Loucy (cell line): Measurements from ENCODE around the gene C2orf92.
"Not testable (repeated sequence)": the region's sequence is repeated elsewhere in the genome, so short reads cannot be mapped to it uniquely, and the experiment has no call there.

Source experiments
- H2AFZ ChIP-seq: fragments of 200-600 bp; sonication (generic); 2 replicates; pipeline ENCODE4 v1.6.0; 2016; ENCODE audit warnings: antibody characterized with exemption, mild to moderate bottlenecking, low read length, moderate library complexity
- H3F3A ChIP-seq: fragments of 200-600 bp; 2 replicates; pipeline ENCODE4 v1.6.0; 2016; ENCODE audit warnings: antibody characterized with exemption, low read depth, mild to moderate bottlenecking
- H3K27me3 ChIP-seq: fragments of 200-600 bp; sonication (generic); 2 replicates; pipeline ENCODE4 v1.6.1; 2014; ENCODE audit warnings: low read length, mild to moderate bottlenecking; ENCODE audit not compliant: insufficient read depth, poor library complexity, severe bottlenecking
- H3K36me3 ChIP-seq: fragments of 200-600 bp; sonication (generic); 2 replicates; pipeline ENCODE4 v1.6.1; 2016; ENCODE audit warnings: low read length; ENCODE audit not compliant: insufficient read depth
- H3K4me1 ChIP-seq: fragments of 200-600 bp; sonication (generic); 2 replicates; pipeline ENCODE4 v1.5.1; 2014; ENCODE audit warnings: low read length, mild to moderate bottlenecking; ENCODE audit not compliant: insufficient read depth, poor library complexity, severe bottlenecking
- H3K4me2 ChIP-seq: fragments of 200-600 bp; sonication (generic); 2 replicates; pipeline ENCODE4 v1.6.0; 2014; ENCODE audit warnings: antibody characterized with exemption, low read length, low read depth, mild to moderate bottlenecking; ENCODE audit not compliant: poor library complexity, severe bottlenecking
- H3K4me3 ChIP-seq: fragments of 200-600 bp; sonication (generic); 2 replicates; pipeline ENCODE4 v1.5.1; 2014; ENCODE audit warnings: low read length, mild to moderate bottlenecking, mixed read lengths; ENCODE audit not compliant: poor library complexity, severe bottlenecking
- H3K79me2 ChIP-seq: fragments of 200-600 bp; sonication (generic); 2 replicates; pipeline ENCODE4 v1.6.1; 2014; ENCODE audit warnings: low read length; ENCODE audit not compliant: insufficient read depth
- H3K9ac ChIP-seq: fragments of 200-600 bp; sonication (generic); 2 replicates; pipeline ENCODE4 v1.6.0; 2014; ENCODE audit warnings: mild to moderate bottlenecking, low read depth, low read length, moderate library complexity; ENCODE audit not compliant: poor library complexity, severe bottlenecking
- H3K9me2 ChIP-seq: fragments of 200-600 bp; sonication (generic); replicated peaks from 2 replicates; pipeline ENCODE4 v1.6.1; 2016; ENCODE audit warnings: low read depth, low read length, mixed read lengths
- H3K9me3 ChIP-seq: fragments of 200-600 bp; sonication (generic); 2 replicates; pipeline ENCODE4 v1.6.1; 2014; ENCODE audit warnings: mild to moderate bottlenecking, antibody characterized with exemption, low read length, low read depth; ENCODE audit not compliant: insufficient read depth
- H4K20me1 ChIP-seq: fragments of 200-600 bp; sonication (generic); 2 replicates; pipeline ENCODE4 v1.6.0; 2014; ENCODE audit warnings: antibody characterized with exemption, low read length, mild to moderate bottlenecking; ENCODE audit not compliant: insufficient read depth, poor library complexity, severe bottlenecking
- EZH2phosphoT487 ChIP-seq: fragments of 200-600 bp; IDR thresholded peaks from 2 replicates; pipeline ENCODE4 v1.6.1; 2018; ENCODE audit warnings: antibody characterized with exemption, mild to moderate bottlenecking, moderate library complexity, borderline replicate concordance
- TF ChIP-seq, protein P1 (sequence below): fragments of 200-600 bp; sonication (generic); conservative IDR thresholded peaks from 2 replicates; pipeline ENCODE4 v1.5.1; 2014; ENCODE audit warnings: mild to moderate bottlenecking, antibody characterized with exemption, low read length

Gene C2orf92

GRCh38 chr2:97664636-97664970 lies 4.9 kb upstream of the C2orf92 start:
- TF ChIP-seq, protein P1, sequence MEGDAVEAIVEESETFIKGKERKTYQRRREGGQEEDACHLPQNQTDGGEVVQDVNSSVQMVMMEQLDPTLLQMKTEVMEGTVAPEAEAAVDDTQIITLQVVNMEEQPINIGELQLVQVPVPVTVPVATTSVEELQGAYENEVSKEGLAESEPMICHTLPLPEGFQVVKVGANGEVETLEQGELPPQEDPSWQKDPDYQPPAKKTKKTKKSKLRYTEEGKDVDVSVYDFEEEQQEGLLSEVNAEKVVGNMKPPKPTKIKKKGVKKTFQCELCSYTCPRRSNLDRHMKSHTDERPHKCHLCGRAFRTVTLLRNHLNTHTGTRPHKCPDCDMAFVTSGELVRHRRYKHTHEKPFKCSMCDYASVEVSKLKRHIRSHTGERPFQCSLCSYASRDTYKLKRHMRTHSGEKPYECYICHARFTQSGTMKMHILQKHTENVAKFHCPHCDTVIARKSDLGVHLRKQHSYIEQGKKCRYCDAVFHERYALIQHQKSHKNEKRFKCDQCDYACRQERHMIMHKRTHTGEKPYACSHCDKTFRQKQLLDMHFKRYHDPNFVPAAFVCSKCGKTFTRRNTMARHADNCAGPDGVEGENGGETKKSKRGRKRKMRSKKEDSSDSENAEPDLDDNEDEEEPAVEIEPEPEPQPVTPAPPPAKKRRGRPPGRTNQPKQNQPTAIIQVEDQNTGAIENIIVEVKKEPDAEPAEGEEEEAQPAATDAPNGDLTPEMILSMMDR: 0 out of 2 replicates have a peak, but pooled peaks have one; percentile 5
- no peak for TF ChIP-seq EZH2phosphoT487
- peaks cover 31% of the 10 kb centered on the region for H3K4me1 ChIP-seq
- peaks cover 18% of the 10 kb centered on the region for H4K20me1 ChIP-seq
- peak overlapping the region; percentile 71 for H3K4me2 ChIP-seq
- H3K27me3 ChIP-seq: no peaks in the 10 kb centered on the region
- peak overlapping the region; percentile 82 for H3K4me3 ChIP-seq
- H3K79me2 ChIP-seq: peaks cover 45% of the 10 kb centered on the region
- H3K9me3 ChIP-seq: no peaks in the 10 kb centered on the region
- no peaks in the 10 kb centered on the region for H3K36me3 ChIP-seq
- H2AFZ ChIP-seq: peak overlapping the region; percentile 94
- peak overlapping the region; percentile 75 for H3K9ac ChIP-seq
- no peaks in the 10 kb centered on the region for H3K9me2 ChIP-seq
- no peaks in the 10 kb centered on the region for H3F3A ChIP-seq

GRCh38 chr2:97670471-97670870 lies 958 bp downstream of the C2orf92 start:
- Histone ChIP-seq H3K4me2 (no peak overlapping the region), H3K79me2 (no peaks in the 10 kb centered on the region), H3K9ac (no peak overlapping the region), H3K36me3 (no peaks in the 10 kb centered on the region), H3F3A (no peaks in the 10 kb centered on the region), H3K9me2 (no peaks in the 10 kb centered on the region), H3K9me3 (no peaks in the 10 kb centered on the region), H3K4me3 (no peak overlapping the region), H2AFZ (no peak overlapping the region), H3K27me3 (no peaks in the 10 kb centered on the region), H3K4me1 (no peaks in the 10 kb centered on the region), H4K20me1 (no peaks in the 10 kb centered on the region)
- no peak for TF ChIP-seq EZH2phosphoT487
- TF ChIP-seq, protein P1: no peak

GRCh38 chr2:97671526-97671925 lies 2.0 kb downstream of the C2orf92 start:
- no peaks in the 10 kb centered on the region for H3K9me3 ChIP-seq

DNA sequence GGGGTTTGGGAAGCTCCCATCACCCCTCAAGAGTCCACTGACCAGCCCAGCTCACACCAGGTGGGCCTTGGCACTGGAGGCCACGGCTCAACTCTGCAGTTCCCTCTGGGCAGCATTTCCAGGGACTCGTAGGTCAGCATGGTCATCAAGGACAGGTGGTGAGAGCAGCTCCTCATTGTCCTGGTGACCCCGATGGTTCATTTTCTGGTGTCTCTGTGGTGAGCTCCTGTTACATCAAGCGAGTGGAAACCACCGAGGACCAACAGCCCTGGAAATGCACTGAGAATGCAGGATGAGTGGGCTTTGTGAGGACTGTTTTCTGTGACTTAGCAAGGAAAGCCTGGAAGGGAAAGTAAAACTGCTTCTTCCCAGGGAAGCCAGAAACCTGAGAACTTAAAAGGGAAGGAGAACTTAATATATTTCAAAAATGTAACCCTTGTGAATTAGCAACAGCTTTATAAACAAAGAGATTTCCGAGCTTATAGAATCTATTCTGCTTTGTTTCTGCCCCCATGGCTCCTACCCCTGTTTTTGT lies 3.2 kb downstream of the C2orf92 start:
- not testable (repeated sequence) for H4K20me1 ChIP-seq, H3K79me2 ChIP-seq, H3K4me1 ChIP-seq, H3F3A ChIP-seq, H3K36me3 ChIP-seq, H3K4me3 ChIP-seq, H3K9me3 ChIP-seq, H3K9ac ChIP-seq, H2AFZ ChIP-seq, H3K9me2 ChIP-seq, H3K27me3 ChIP-seq, H3K4me2 ChIP-seq

More at GRCh38 chr2:97671526-97671925, 2.0 kb downstream of the C2orf92 start:
- Histone ChIP-seq H3F3A (no peaks in the 10 kb centered on the region), H3K36me3 (no peaks in the 10 kb centered on the region), H4K20me1 (no peaks in the 10 kb centered on the region), H3K4me1 (no peaks in the 10 kb centered on the region), H2AFZ (no peak overlapping the region), H3K9me2 (no peaks in the 10 kb centered on the region), H3K4me2 (no peak overlapping the region), H3K27me3 (no peaks in the 10 kb centered on the region), H3K9ac (no peak overlapping the region), H3K79me2 (no peaks in the 10 kb centered on the region), H3K4me3 (no peak overlapping the region)
- TF ChIP-seq EZH2phosphoT487: no peak
- TF ChIP-seq, protein P1: no peak
